GM12865 (cell line): Measurements from ENCODE around the gene NT5C1A.

Experiments
- DNase-seq: peaks from one replicate; pipeline ENCODE4 v3.0.0; 2010; ENCODE audit warnings: low read depth
- H3K4me3 ChIP-seq: 2 replicates; pipeline ENCODE4 v1.5.1; 2011; ENCODE audit warnings: mild to moderate bottlenecking, low read depth, low read length, control low read depth
- CTCF ChIP-seq: IDR thresholded peaks from 2 replicates; pipeline ENCODE4 v1.5.1; 2011; ENCODE audit warnings: low read length, control low read depth, low read depth, inconsistent platforms; ENCODE audit not compliant: insufficient read depth; ENCODE audit errors: missing control alignments

The NT5C1A gene

GRCh38 chr1:39671793-39672550 lies at the start of gene NT5C1A:
Gene NT5C1A (minus strand): TSS chr1:39672107. CDS start chr1:39672038, 69 bp downstream.
- peak within 1 kb of the TSS; percentile 50 for H3K4me3 ChIP-seq
- peak; percentile 45 for DNase-seq
- no peak for TF ChIP-seq CTCF

- no peak overlapping the region for H3K4me3 ChIP-seq
- DNase-seq: no peak
- TF ChIP-seq CTCF: no peak
Measured at GRCh38 chr1:39721664-39722063, 49.8 kb upstream of the NT5C1A start.

GRCh38 chr1:39720094-39720999 lies 48.4 kb upstream of the NT5C1A start:
- peak; percentile 36 for TF ChIP-seq CTCF
- H3K4me3 ChIP-seq: no peak overlapping the region
- peak; percentile 74 for DNase-seq

- no peak for TF ChIP-seq CTCF
- no peak overlapping the region for H3K4me3 ChIP-seq
- DNase-seq: no peak
Measured at GRCh38 chr1:39717809-39718208, 45.9 kb upstream of the NT5C1A start.

- H3K4me3 ChIP-seq: no peak overlapping the region
- no peak for DNase-seq
- no peak for TF ChIP-seq CTCF
Measured at GRCh38 chr1:39713557-39713956, 41.6 kb upstream of the NT5C1A start.

GRCh38 chr1:39711966-39712340 lies 40.0 kb upstream of the NT5C1A start:
- DNase-seq: no peak
- TF ChIP-seq CTCF: no peak

More at GRCh38 chr1:39711966-39712340, 40.0 kb upstream of the NT5C1A start:
- H3K4me3 ChIP-seq: no peak overlapping the region
